ENCODE results near the gene MCAM. TPM values are rescaled to one million over a fixed set of nuclear protein-coding genes. Genes with fewer than 3 reads are reported as not detected.

Gene MCAM
- total RNA-seq, 1 donor from 2014 or later: 23.3 TPM

DNA sequence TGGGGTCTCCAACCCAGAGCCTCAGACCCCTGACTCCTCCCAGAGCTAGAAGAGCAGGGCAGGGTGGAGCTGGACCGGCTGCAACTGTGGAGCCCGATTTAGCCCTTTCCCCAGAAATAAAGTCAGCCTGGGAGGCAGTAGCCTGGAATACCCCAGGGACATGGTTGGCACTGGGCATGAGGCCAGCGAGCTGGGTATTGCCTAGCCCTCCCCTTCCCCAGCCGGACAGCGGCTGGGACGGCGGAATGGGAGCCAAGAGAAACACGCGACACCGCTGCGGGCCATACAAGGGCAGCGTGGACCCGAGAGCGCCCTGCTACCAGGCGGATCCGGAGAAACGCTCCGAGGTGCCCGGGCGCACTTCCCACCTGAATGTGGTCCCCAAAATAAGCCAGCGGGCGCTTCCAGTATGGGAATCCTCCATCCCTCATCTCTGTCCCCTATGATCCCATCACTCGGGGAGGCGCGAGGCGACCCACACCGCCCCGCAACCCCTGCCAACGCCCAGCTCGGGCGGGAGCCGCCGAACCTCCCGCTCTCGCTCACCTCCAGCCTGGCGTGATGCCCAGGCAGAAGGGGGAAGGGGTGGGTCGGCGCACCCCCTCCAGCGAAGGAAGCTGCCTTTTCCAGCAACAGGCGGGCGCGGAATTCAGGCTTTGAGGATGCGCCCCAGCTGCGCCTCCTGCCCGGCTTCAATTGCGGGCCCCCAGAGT is 758 bp downstream of the MCAM start:
- Histone ChIP-seq H3K4me1 (peaks cover 55% of the 10 kb centered on the region), H3K36me3 (no peaks in the 10 kb centered on the region), H3K27ac (no peak overlapping the region), H2AFZ (replicated peaks) (peak overlapping the region; percentile 94), H3F3A (ENCODE audit: low read depth) (peaks cover 35% of the 10 kb centered on the region), H3K4me3 (peak overlapping the region; percentile 74), H3K27me3 (peaks cover 35% of the 10 kb centered on the region), H3K4me2 (peak overlapping the region; percentile 89), H4K20me1 (ENCODE audit: low read depth) (peaks cover 6% of the 10 kb centered on the region), H3K9ac (no peak overlapping the region), H3K9me3 (ENCODE audit: low read depth) (no peaks in the 10 kb centered on the region), H3K79me2 (ENCODE audit: low read depth) (no peaks in the 10 kb centered on the region)
- TF ChIP-seq EZH2phosphoT487 (IDR thresholded peaks at IDR 0.05) (peak; percentile 79), EZH2 (IDR thresholded peaks at IDR 0.05) (peak; percentile 89)
- TF ChIP-seq, protein P1, sequence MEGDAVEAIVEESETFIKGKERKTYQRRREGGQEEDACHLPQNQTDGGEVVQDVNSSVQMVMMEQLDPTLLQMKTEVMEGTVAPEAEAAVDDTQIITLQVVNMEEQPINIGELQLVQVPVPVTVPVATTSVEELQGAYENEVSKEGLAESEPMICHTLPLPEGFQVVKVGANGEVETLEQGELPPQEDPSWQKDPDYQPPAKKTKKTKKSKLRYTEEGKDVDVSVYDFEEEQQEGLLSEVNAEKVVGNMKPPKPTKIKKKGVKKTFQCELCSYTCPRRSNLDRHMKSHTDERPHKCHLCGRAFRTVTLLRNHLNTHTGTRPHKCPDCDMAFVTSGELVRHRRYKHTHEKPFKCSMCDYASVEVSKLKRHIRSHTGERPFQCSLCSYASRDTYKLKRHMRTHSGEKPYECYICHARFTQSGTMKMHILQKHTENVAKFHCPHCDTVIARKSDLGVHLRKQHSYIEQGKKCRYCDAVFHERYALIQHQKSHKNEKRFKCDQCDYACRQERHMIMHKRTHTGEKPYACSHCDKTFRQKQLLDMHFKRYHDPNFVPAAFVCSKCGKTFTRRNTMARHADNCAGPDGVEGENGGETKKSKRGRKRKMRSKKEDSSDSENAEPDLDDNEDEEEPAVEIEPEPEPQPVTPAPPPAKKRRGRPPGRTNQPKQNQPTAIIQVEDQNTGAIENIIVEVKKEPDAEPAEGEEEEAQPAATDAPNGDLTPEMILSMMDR (IDR thresholded peaks at IDR 0.05): no peak
- Mint-ChIP-seq H3K27me3 (ENCODE audit: insufficient read depth, low read depth) (peaks cover 13% of the 10 kb centered on the region), H3K9me3 (no peaks in the 10 kb centered on the region), H3K4me1 (peaks cover 30% of the 10 kb centered on the region), H3K36me3 (no peaks in the 10 kb centered on the region), H3K4me3 (peak overlapping the region; percentile 79), H3K27ac (no peak overlapping the region)
- DNase-seq (ENCODE audit: low spot score): peak; percentile 34

DNA sequence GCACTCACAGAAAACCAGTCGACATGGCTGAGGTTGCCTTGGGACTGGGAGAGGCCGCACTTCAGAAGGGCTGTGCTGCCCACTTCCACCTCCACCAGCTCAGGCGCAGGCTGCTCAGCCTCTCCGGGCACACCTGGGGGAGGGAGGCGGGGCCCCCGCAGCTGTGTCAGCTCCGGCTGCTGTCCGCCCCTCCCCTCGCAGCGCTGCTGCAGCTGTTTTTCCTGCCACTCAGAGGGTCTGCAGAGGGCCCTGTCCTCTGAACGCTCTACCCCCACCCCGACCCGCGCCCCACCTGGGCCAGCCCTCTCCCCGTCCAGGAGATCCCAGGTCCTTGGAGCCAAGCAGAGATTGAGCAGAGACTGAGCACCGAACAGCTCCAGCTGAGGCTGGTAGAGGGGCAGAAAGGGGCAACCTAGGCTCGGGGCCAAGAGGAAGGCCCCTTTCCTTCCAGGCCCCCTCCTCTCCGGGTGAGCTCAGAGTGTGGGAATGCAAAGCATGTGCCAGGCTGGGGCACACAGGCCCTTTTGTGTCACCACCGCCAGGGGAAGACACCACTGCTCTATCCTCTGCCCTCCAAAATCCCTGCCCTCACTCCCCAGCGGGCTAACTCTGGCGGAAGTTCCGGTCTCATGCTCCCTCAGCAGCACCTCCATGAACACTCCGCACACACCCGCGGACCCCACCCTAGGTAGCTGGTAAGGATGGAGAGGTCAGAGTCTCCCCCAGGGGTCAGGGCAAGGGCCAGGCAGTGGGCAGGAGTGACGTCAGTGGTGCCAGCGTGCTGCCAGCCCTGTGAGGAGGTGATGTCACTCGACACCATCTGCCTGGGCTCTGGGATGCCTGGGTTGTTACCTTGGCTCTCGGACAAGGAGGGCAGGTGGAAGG is 1.6 kb downstream of the MCAM start:
- Histone ChIP-seq H3K4me2 (peak overlapping the region; percentile 89), H3K79me2 (ENCODE audit: low read depth) (no peaks in the 10 kb centered on the region), H3K4me1 (peaks cover 47% of the 10 kb centered on the region), H2AFZ (replicated peaks) (peak overlapping the region; percentile 12), H3K36me3 (no peaks in the 10 kb centered on the region), H3K27ac (no peak overlapping the region), H3K27me3 (peaks cover 35% of the 10 kb centered on the region), H4K20me1 (ENCODE audit: low read depth) (peaks cover 6% of the 10 kb centered on the region), H3F3A (ENCODE audit: low read depth) (peaks cover 33% of the 10 kb centered on the region), H3K4me3 (peak overlapping the region; percentile 74), H3K9me3 (ENCODE audit: low read depth) (no peaks in the 10 kb centered on the region), H3K9ac (no peak overlapping the region)
- Mint-ChIP-seq H3K27ac (no peak overlapping the region), H3K4me1 (peaks cover 30% of the 10 kb centered on the region), H3K27me3 (ENCODE audit: insufficient read depth, low read depth) (peaks cover 13% of the 10 kb centered on the region), H3K4me3 (peak overlapping the region; percentile 79), H3K9me3 (no peaks in the 10 kb centered on the region), H3K36me3 (no peaks in the 10 kb centered on the region)
- TF ChIP-seq EZH2 (IDR thresholded peaks at IDR 0.05) (no peak), EZH2phosphoT487 (IDR thresholded peaks at IDR 0.05) (no peak)
- TF ChIP-seq, protein P1 (IDR thresholded peaks at IDR 0.05): peak; percentile 13
- DNase-seq (ENCODE audit: low spot score): peak; percentile 61

DNA sequence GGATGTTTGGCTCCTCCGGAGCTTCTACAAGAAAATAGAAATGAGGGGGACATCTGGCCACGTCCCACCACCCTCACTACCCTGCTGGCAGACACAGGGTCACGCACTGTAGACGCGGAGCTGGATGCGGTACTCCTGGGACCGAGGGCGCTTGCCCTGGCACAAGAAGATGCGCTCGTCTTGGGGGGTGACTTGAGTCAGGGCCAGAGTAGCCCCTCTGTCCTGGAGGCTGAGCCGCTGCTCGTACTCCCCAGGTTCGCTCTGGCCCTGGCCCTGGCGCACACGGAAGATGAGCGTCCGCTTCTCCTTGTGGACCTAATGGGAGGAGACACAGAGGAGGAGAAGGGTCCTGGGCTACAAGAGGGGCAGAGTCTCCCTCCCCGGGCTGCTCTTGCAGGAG is 2.2 kb downstream of the MCAM start:
- H3K4me3 ChIP-seq: peak overlapping the region; percentile 74
- no peak overlapping the region for H3K27ac Mint-ChIP-seq
- no peak overlapping the region for H3K27ac ChIP-seq
- no peaks in the 10 kb centered on the region for H3K9me3 ChIP-seq (ENCODE audit: low read depth)
- no peak overlapping the region for H3K9ac ChIP-seq
- peak overlapping the region; percentile 46 for H3K4me3 Mint-ChIP-seq
- no peaks in the 10 kb centered on the region for H3K36me3 Mint-ChIP-seq
- peaks cover 35% of the 10 kb centered on the region for H3K27me3 ChIP-seq
- H3K79me2 ChIP-seq (ENCODE audit: low read depth): no peaks in the 10 kb centered on the region
- peaks cover 26% of the 10 kb centered on the region for H3K4me1 Mint-ChIP-seq
- DNase-seq (ENCODE audit: low spot score): no peak
- peaks cover 26% of the 10 kb centered on the region for H3F3A ChIP-seq (ENCODE audit: low read depth)
- no peaks in the 10 kb centered on the region for H3K9me3 Mint-ChIP-seq
- H3K4me2 ChIP-seq: peak overlapping the region; percentile 89
- H4K20me1 ChIP-seq (ENCODE audit: low read depth): peaks cover 6% of the 10 kb centered on the region
- TF ChIP-seq EZH2phosphoT487 (IDR thresholded peaks at IDR 0.05) (no peak), EZH2 (IDR thresholded peaks at IDR 0.05) (no peak)
- TF ChIP-seq, protein P1 (IDR thresholded peaks at IDR 0.05): no peak
- no peaks in the 10 kb centered on the region for H3K36me3 ChIP-seq
- peak overlapping the region; percentile 12 for H2AFZ ChIP-seq (replicated peaks)
- H3K27me3 Mint-ChIP-seq (ENCODE audit: insufficient read depth, low read depth): peaks cover 13% of the 10 kb centered on the region
- peaks cover 41% of the 10 kb centered on the region for H3K4me1 ChIP-seq

Measured in neural progenitor cell (in vitro differentiated cells).